Stimulated activated CD4-positive, alpha-beta T cell treated with anti-CD3 and anti-CD28 coated beads, Interleukin-4, amount 100 ng/mL, for 1 hour (primary cell): ENCODE measurements around the gene C16orf46.
A peak's percentile ranks its signal among the peaks of the same experiment; 100 is the strongest.
"Not testable (repeated sequence)": the region's sequence is repeated elsewhere in the genome, so short reads cannot be mapped to it uniquely, and the experiment has no call there.

Source experiments
- DNase-seq: peaks from one replicate; pipeline ENCODE4 v3.0.0-alpha.2; 2020

C16orf46 gene

GRCh38 chr16:81077076-81077940 is at the start of gene C16orf46:
Gene C16orf46, minus strand, starts transcription at chr16:81077238. Its CDS starts 13,283 bp downstream, at chr16:81063955.
- DNase-seq, result peak; percentile 97

- DNase-seq, result no peak
Measured at GRCh38 chr16:81123092-81123852, 46.2 kb upstream of the C16orf46 start.

GRCh38 chr16:81121474-81121990 is 44.5 kb upstream of the C16orf46 start:
- DNase-seq, result no peak

- no peak for DNase-seq
Measured at GRCh38 chr16:81117436-81117835, 40.4 kb upstream of the C16orf46 start.

GRCh38 chr16:81116285-81116684 is 39.2 kb upstream of the C16orf46 start:
- no peak for DNase-seq

GRCh38 chr16:81112453-81112852 is 35.4 kb upstream of the C16orf46 start:
- no peak for DNase-seq

- not testable (repeated sequence) for DNase-seq
Measured at GRCh38 chr16:81109274-81109673, 32.2 kb upstream of the C16orf46 start.

GRCh38 chr16:81107511-81107910 is 30.5 kb upstream of the C16orf46 start:
- no peak for DNase-seq

GRCh38 chr16:81106826-81107503 is 29.9 kb upstream of the C16orf46 start:
- no peak for DNase-seq

GRCh38 chr16:81105946-81106345 is 28.9 kb upstream of the C16orf46 start:
- no peak for DNase-seq

- DNase-seq, result no peak
Measured at GRCh38 chr16:81101702-81102101, 24.7 kb upstream of the C16orf46 start.

- no peak for DNase-seq
Measured at GRCh38 chr16:81099958-81100357, 22.9 kb upstream of the C16orf46 start.

GRCh38 chr16:81097230-81097629 is 20.2 kb upstream of the C16orf46 start:
- no peak for DNase-seq

- DNase-seq, result no peak
Measured at GRCh38 chr16:81096715-81097208, 19.7 kb upstream of the C16orf46 start.

GRCh38 chr16:81095953-81096714 is 19.1 kb upstream of the C16orf46 start, which contains the start of gene GCSH:
Gene GCSH, minus strand, starts transcription at chr16:81096395. Its CDS starts 117 bp downstream, at chr16:81096278.
- peak; percentile 98 for DNase-seq

- DNase-seq, result no peak
Measured at GRCh38 chr16:81095653-81095952, 18.6 kb upstream of the C16orf46 start.

- no peak for DNase-seq
Measured at GRCh38 chr16:81094771-81095251, 17.8 kb upstream of the C16orf46 start.

- no peak for DNase-seq
Measured at GRCh38 chr16:81088836-81089235, 11.8 kb upstream of the C16orf46 start.

GRCh38 chr16:81081014-81081413 is 4.0 kb upstream of the C16orf46 start:
- no peak for DNase-seq

GRCh38 chr16:81080233-81080632 is 3.2 kb upstream of the C16orf46 start:
- DNase-seq, result no peak

GRCh38 chr16:81076566-81077075 is 417 bp downstream of the C16orf46 start:
- DNase-seq, result peak; percentile 93
